ENCODE data around the gene MARCHF9.

Gene MARCHF9

GRCh38 chr12:57739387-57739786 is 15.5 kb upstream of the MARCHF9 start:
- no peak for DNase-seq

- no peak for DNase-seq
Measured at GRCh38 chr12:57739914-57740538, 14.9 kb upstream of the MARCHF9 start.

GRCh38 chr12:57740656-57741412 is 14.1 kb upstream of the MARCHF9 start:
- DNase-seq, result peak; percentile 8

- no peak for DNase-seq
Measured at GRCh38 chr12:57741413-57741789, 13.5 kb upstream of the MARCHF9 start.

- DNase-seq, result peak; percentile 11
Measured at GRCh38 chr12:57741844-57742738, 12.8 kb upstream of the MARCHF9 start.

GRCh38 chr12:57743769-57744168 is 11.1 kb upstream of the MARCHF9 start:
- no peak for DNase-seq

- no peak for DNase-seq
Measured at GRCh38 chr12:57744194-57744776, 10.6 kb upstream of the MARCHF9 start.

- DNase-seq, result peak; percentile 91
Measured at GRCh38 chr12:57744777-57745484, 10.0 kb upstream of the MARCHF9 start, which contains the start of gene TSPAN31. TSPAN31 (plus strand) TSS chr12:57745039; CDS start chr12:57745155, 116 bp downstream.

GRCh38 chr12:57745485-57745881 is 9.4 kb upstream of the MARCHF9 start:
- no peak for DNase-seq

- DNase-seq, result no peak
Measured at GRCh38 chr12:57746025-57746424, 8.9 kb upstream of the MARCHF9 start.

GRCh38 chr12:57749061-57749460 is 5.8 kb upstream of the MARCHF9 start:
- DNase-seq, result no peak

GRCh38 chr12:57750561-57751431 is 4.1 kb upstream of the MARCHF9 start:
- no peak for DNase-seq

- DNase-seq, result no peak
Measured at GRCh38 chr12:57751432-57751787, 3.5 kb upstream of the MARCHF9 start.

GRCh38 chr12:57751788-57752667 is 2.9 kb upstream of the MARCHF9 start, which contains the start of gene CDK4:
CDK4 (minus strand) TSS chr12:57752310; CDS start chr12:57751717, 593 bp downstream.
- peak; percentile 94 for DNase-seq

GRCh38 chr12:57752668-57753000 is 2.3 kb upstream of the MARCHF9 start:
- DNase-seq, result no peak

- DNase-seq, result no peak
Measured at GRCh38 chr12:57753756-57754337, 1.1 kb upstream of the MARCHF9 start.

- DNase-seq, result no peak
Measured at GRCh38 chr12:57755194-57755453, 221 bp downstream of the MARCHF9 start.

- DNase-seq, result no peak
Measured at GRCh38 chr12:57755454-57756372, 810 bp downstream of the MARCHF9 start.

Measured in SIG-M5 (cell line).